Effector memory CD8-positive, alpha-beta T cell (primary cell): ENCODE data around the gene TTC13.
A peak's percentile ranks its signal among the peaks of the same experiment; 100 is the strongest.
"Not testable (repeated sequence)": the region's sequence is repeated elsewhere in the genome, so short reads cannot be mapped to it uniquely, and the experiment has no call there.

Source experiments
- ATAC-seq: fragments of 150-1000 bp; cut with Tn5 transposase; replicated peaks from 2 replicates; pipeline ENCODE4 v1.10.0; 2021; ENCODE audit warnings: mild to moderate bottlenecking, moderate library complexity
- DNase-seq, 3 experiments: peaks; one replicate each; pipeline ENCODE4 v3.0.0; 2021
- H3K27ac Mint-ChIP-seq, 2 donors: one replicate each; pipeline ENCODE4 v1.8.0; 2022; ENCODE audit warnings: mild to moderate bottlenecking in 2 of 2, mixed read lengths in 2 of 2, moderate library complexity in 2 of 2
- H3K27me3 Mint-ChIP-seq, 2 donors: one replicate each; pipeline ENCODE4 v1.8.0; 2022; ENCODE audit warnings: mixed read lengths in 2 of 2
- H3K36me3 Mint-ChIP-seq: one replicate; pipeline ENCODE4 v1.8.0; 2022; ENCODE audit warnings: mild to moderate bottlenecking, moderate library complexity, mixed read lengths; ENCODE audit not compliant: insufficient read depth
- H3K4me1 Mint-ChIP-seq, 2 donors: one replicate each; pipeline ENCODE4 v1.8.0; 2022; ENCODE audit warnings: low read depth in 2 of 2, mixed read lengths in 2 of 2
- H3K4me3 Mint-ChIP-seq, 2 donors: one replicate each; pipeline ENCODE4 v1.8.0; 2022; ENCODE audit warnings: mild to moderate bottlenecking in 2 of 2, mixed read lengths in 2 of 2, moderate library complexity in 2 of 2
- H3K9me3 Mint-ChIP-seq, 2 donors: one replicate each; pipeline ENCODE4 v1.8.0; 2022; ENCODE audit warnings: mixed read lengths in 2 of 2
- total RNA-seq, 9 experiments: gene quantifications; one replicate each; lab custom pipeline; 2026; lab: John Stamatoyannopoulos, UW

Gene TTC13
- 22.7 to 85.3 (median 46.3) reads per million in 9 experiments for total RNA-seq

DNA sequence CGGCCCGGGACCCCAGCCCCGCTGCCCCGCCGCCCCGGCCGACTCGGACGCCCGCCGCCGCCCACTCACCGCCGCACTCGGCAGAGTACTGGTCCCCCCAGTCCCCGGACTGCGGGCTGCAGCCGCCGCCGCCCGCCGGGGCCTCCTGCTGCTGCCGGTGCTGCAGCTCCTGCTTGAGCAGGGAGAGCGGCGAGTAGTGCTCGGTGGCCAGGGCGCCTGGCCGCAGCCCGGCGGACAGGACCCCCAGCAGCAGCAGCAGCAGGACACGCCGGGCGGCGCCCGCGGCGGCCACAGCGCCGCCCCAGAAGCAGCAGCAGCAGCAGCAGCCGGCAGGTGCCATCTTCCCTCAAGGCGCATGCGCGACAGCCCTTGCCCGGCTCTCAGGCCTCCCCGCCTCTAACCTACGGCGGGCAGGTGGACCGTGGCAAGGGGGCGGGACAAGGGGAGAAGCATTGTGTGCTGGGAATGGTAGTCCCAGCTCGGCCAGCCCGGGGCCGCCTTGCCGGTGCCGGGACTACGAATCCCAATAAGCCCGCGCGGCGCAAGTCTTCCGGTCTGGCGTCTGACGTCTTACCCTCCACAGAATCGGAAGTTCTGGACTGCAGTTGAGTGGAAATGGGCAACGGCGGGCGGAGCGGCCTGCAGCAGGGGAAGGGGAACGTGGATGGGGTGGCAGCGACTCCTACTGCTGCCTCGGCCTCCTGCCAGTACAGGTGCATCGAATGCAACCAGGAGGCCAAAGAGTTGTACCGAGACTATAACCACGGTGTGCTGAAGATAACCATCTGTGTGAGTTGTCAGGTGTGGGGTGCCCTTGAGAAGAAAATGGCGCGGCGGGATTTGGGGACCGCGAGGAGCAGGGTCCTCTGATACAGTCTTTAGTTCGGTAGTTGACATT lies at the start of gene TTC13, which contains the start of gene ARV1:
TTC13 (minus strand) TSS at position 371 of the 898 bp plus-strand sequence; CDS start at position 340, 31 bp downstream.
ARV1 (plus strand) TSS at position 604 of the 898 bp plus-strand sequence; CDS start at position 616, 12 bp downstream.
- H3K9me3 Mint-ChIP-seq, result no peaks in the 10 kb centered on the region
- H3K27ac Mint-ChIP-seq, result peak within 1 kb of the TSS; percentile 94 to 95
- DNase-seq, result peak; percentile 92 to 94 (median 93)
- ATAC-seq, result peak; percentile 87
- no peaks in the 10 kb centered on the region for H3K27me3 Mint-ChIP-seq
- H3K4me1 Mint-ChIP-seq, result peaks cover 28 to 38% of the 10 kb centered on the region in 2 donors
- H3K36me3 Mint-ChIP-seq, result peaks cover 27% of the 10 kb centered on the region
- H3K4me3 Mint-ChIP-seq, result peak within 1 kb of the TSS; percentile 85 to 94

GRCh38 chr1:231027971-231028370 lies 49.3 kb upstream of the TTC13 start:
- ATAC-seq, result no peak

DNA sequence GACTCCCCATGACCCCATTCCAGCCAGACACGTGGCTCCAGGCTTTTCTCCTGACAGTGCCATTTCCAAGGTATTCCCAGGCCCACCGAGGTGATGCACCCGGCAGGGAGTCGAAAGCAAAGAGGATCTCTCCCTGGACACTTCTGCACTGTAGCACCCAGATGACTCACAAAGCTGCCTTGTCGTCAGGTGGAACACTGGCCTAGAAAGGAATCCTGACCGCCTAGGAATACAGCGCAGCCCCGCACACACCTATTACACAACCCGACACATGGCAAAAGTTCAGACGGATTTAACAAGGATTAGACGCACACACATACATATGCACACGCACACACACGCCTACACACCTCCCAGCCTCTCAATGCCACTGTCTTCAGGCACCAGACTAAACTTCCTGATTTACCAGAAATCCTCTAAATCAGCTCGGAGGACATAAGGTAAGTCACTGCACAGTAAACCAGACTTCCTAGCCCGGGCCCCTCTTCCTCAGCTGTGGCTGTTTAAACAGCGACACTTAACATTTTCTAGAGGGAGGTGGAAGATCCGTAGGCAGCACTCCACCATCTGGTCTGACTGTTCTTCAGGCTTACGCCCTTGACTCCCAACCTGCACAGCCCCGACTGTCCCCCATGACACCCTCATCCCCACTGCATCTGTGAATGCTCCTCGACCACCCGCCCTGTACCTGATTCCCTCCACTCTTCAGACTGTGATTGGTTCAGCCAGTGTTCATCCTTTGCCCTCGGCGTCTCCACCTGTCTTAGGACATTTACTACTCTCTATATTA lies 48.7 kb upstream of the TTC13 start:
- no peak overlapping the region for H3K27ac Mint-ChIP-seq
- H3K4me3 Mint-ChIP-seq, result no peak overlapping the region
- DNase-seq, result no peak
- ATAC-seq, result no peak
- H3K27me3 Mint-ChIP-seq, result no peaks in the 10 kb centered on the region
- H3K36me3 Mint-ChIP-seq, result no peaks in the 10 kb centered on the region
- peaks cover 0 to 5% of the 10 kb centered on the region in 2 donors for H3K4me1 Mint-ChIP-seq
- no peaks in the 10 kb centered on the region for H3K9me3 Mint-ChIP-seq

More at GRCh38 chr1:231027971-231028370, 49.3 kb upstream of the TTC13 start:
- Mint-ChIP-seq H3K36me3 (no peaks in the 10 kb centered on the region), H3K27ac (no peak overlapping the region), H3K27me3 (no peaks in the 10 kb centered on the region), H3K9me3 (no peaks in the 10 kb centered on the region), H3K4me1 (peaks cover 0 to 5% of the 10 kb centered on the region in 2 donors), H3K4me3 (no peak overlapping the region)
- DNase-seq, result no peak

GRCh38 chr1:231026576-231026975 lies 47.9 kb upstream of the TTC13 start:
- ATAC-seq (no peak), DNase-seq (no peak)
- Mint-ChIP-seq H3K9me3 (no peaks in the 10 kb centered on the region), H3K36me3 (no peaks in the 10 kb centered on the region), H3K27ac (no peak overlapping the region), H3K4me1 (peaks cover 1 to 5% of the 10 kb centered on the region in 2 donors), H3K27me3 (no peaks in the 10 kb centered on the region), H3K4me3 (no peak overlapping the region)

DNA sequence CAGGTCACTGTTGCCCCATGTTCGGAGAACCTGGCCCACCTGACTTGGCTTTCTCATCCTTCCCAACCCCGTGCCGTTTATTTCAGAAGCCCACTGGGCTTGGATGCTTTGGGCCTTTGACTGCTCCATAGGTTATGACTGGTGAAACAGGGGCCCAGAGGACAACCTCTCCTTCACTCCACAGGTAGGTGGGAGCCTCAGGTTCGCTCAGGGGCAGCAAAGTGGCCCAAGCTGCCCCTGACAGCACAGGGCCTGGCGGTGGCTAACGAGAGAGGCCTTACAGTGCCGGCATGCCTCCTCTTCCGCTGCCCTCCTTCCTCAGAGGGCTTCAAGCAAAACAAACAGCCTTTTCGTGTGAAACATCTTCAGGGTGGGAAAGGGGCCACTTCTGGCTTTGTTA lies 44.5 kb upstream of the TTC13 start:
- Mint-ChIP-seq H3K36me3 (no peaks in the 10 kb centered on the region), H3K4me3 (no peak overlapping the region), H3K27me3 (no peaks in the 10 kb centered on the region), H3K4me1 (peaks cover 3 to 9% of the 10 kb centered on the region in 2 donors), H3K9me3 (no peaks in the 10 kb centered on the region), H3K27ac (no peak overlapping the region)
- DNase-seq (no peak), ATAC-seq (no peak)

GRCh38 chr1:231022543-231022942 lies 43.9 kb upstream of the TTC13 start:
- not testable (repeated sequence) for H3K9me3 Mint-ChIP-seq, H3K27ac Mint-ChIP-seq, H3K4me1 Mint-ChIP-seq, H3K4me3 Mint-ChIP-seq, H3K36me3 Mint-ChIP-seq, DNase-seq, H3K27me3 Mint-ChIP-seq, ATAC-seq

DNA sequence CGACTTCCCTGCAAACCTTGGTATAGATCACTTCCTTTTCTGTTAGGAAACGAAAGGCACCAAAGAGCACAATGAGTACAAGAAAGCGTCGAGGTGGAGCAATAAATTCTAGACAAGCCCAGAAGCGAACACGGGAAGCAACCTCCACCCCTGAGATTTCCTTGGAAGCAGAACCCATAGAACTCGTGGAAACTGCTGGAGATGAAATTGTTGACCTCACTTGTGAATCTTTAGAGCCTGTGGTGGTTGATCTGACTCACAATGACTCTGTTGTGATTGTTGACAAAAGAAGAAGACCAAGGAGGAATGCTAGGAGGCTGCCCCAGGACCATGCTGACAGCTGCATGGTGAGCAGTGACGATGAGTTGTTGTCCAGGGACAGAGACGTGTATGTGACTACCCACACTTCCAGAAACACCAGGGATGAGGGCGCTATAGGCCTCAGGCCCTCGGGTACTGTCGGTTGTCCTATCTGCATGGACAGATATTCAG lies 42.9 kb upstream of the TTC13 start:
- Mint-ChIP-seq H3K27ac (peak overlapping the region in 1 of 2 donors; percentile 31), H3K4me1 (peaks cover 3 to 4% of the 10 kb centered on the region in 2 donors), H3K36me3 (no peaks in the 10 kb centered on the region), H3K9me3 (no peaks in the 10 kb centered on the region), H3K27me3 (no peaks in the 10 kb centered on the region), H3K4me3 (no peak overlapping the region)
- DNase-seq (no peak), ATAC-seq (no peak)

GRCh38 chr1:231020816-231021215 lies 42.2 kb upstream of the TTC13 start:
- H3K27me3 Mint-ChIP-seq, result no peaks in the 10 kb centered on the region
- no peak for DNase-seq
- no peaks in the 10 kb centered on the region for H3K9me3 Mint-ChIP-seq
- H3K4me3 Mint-ChIP-seq, result no peak overlapping the region
- no peaks in the 10 kb centered on the region for H3K36me3 Mint-ChIP-seq
- peaks cover 3 to 4% of the 10 kb centered on the region in 2 donors for H3K4me1 Mint-ChIP-seq
- H3K27ac Mint-ChIP-seq, result no peak overlapping the region
- ATAC-seq, result no peak

GRCh38 chr1:231020139-231020601 lies 41.5 kb upstream of the TTC13 start:
- no peaks in the 10 kb centered on the region for H3K36me3 Mint-ChIP-seq
- DNase-seq (no peak), ATAC-seq (no peak)
- H3K9me3 Mint-ChIP-seq, result no peaks in the 10 kb centered on the region
- peaks cover 3 to 4% of the 10 kb centered on the region in 2 donors for H3K4me1 Mint-ChIP-seq
- no peaks in the 10 kb centered on the region for H3K27me3 Mint-ChIP-seq
- no peak overlapping the region for H3K4me3 Mint-ChIP-seq
- no peak overlapping the region for H3K27ac Mint-ChIP-seq

GRCh38 chr1:231019711-231020110 lies 41.0 kb upstream of the TTC13 start:
- Mint-ChIP-seq H3K9me3 (no peaks in the 10 kb centered on the region), H3K27me3 (no peaks in the 10 kb centered on the region), H3K4me3 (no peak overlapping the region), H3K36me3 (no peaks in the 10 kb centered on the region), H3K4me1 (peaks cover 3 to 4% of the 10 kb centered on the region in 2 donors), H3K27ac (no peak overlapping the region)
- ATAC-seq (no peak), DNase-seq (no peak)

DNA sequence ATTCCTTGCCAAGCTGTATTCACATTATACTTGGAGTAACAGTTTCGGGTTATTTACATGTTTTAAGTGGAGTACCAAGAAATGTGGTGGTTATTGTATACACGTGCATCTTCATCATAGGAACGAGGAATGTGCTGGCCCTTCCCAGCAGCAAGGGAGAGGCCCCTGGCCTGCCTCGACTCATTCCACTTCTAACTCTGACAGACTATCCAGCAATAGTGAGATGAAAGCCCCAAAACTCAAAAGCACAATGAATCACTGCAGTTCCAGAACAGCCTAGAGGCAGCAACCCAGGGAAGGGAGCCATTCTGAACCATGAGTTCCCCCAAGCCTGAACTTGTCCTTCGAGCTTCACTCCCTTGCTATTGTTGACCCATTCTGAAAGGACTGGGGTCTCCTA lies 38.3 kb upstream of the TTC13 start:
- peaks cover 3 to 4% of the 10 kb centered on the region in 2 donors for H3K4me1 Mint-ChIP-seq
- H3K4me3 Mint-ChIP-seq, result no peak overlapping the region
- DNase-seq (no peak), ATAC-seq (no peak)
- no peak overlapping the region for H3K27ac Mint-ChIP-seq
- H3K9me3 Mint-ChIP-seq, result no peaks in the 10 kb centered on the region
- H3K27me3 Mint-ChIP-seq, result no peaks in the 10 kb centered on the region
- H3K36me3 Mint-ChIP-seq, result no peaks in the 10 kb centered on the region

GRCh38 chr1:231016234-231016633 lies 37.6 kb upstream of the TTC13 start:
- no peaks in the 10 kb centered on the region for H3K27me3 Mint-ChIP-seq
- peaks cover 2 to 4% of the 10 kb centered on the region in 2 donors for H3K4me1 Mint-ChIP-seq
- no peak overlapping the region for H3K27ac Mint-ChIP-seq
- no peak for ATAC-seq
- no peaks in the 10 kb centered on the region for H3K36me3 Mint-ChIP-seq
- no peak for DNase-seq
- H3K9me3 Mint-ChIP-seq, result no peaks in the 10 kb centered on the region
- no peak overlapping the region for H3K4me3 Mint-ChIP-seq

- ATAC-seq (no peak), DNase-seq (no peak)
- no peaks in the 10 kb centered on the region for H3K9me3 Mint-ChIP-seq
- H3K27me3 Mint-ChIP-seq, result no peaks in the 10 kb centered on the region
- no peaks in the 10 kb centered on the region for H3K36me3 Mint-ChIP-seq
- no peak overlapping the region for H3K27ac Mint-ChIP-seq
- H3K4me1 Mint-ChIP-seq, result no peaks in the 10 kb centered on the region
- H3K4me3 Mint-ChIP-seq, result no peak overlapping the region
Measured at GRCh38 chr1:231013391-231014015, 34.8 kb upstream of the TTC13 start.
